ENCODE results near the gene PPP2R5A. TPM values are rescaled to one million over a fixed set of nuclear protein-coding genes. Genes with fewer than 3 reads are reported as not detected.

The PPP2R5A gene
- total and polyA plus RNA-seq, 2 experiments from 2014 or later: 22.0 to 40.2 TPM

GRCh38 chr1:212355230-212355969 is 70.2 kb downstream of the PPP2R5A start:
- no peaks in the 10 kb centered on the region for H3K27me3 ChIP-seq
- H3K4me3 ChIP-seq: no peak overlapping the region
- H3K9me3 ChIP-seq (ENCODE audit: low read depth): no peaks in the 10 kb centered on the region
- H3K4me2 ChIP-seq: no peak overlapping the region
- WGBS (ENCODE audit: low lambda C conversion rate, missing lambda C conversion rate): 97% methylated on average over 3 of the region's 3 CpGs
- H3K9me2 ChIP-seq (replicated peaks; ENCODE audit: insufficient read depth): no peaks in the 10 kb centered on the region
- H3K27ac ChIP-seq: no peak overlapping the region
- H4K20me1 ChIP-seq (ENCODE audit: insufficient read depth, poor library complexity, severe bottlenecking): no peaks in the 10 kb centered on the region
- no peak overlapping the region for H2AFZ ChIP-seq
- TF ChIP-seq EZH2phosphoT487 (IDR thresholded peaks at IDR 0.05; ENCODE audit: low read depth, severe bottlenecking, unreplicated experiment): no peak
- no peak for TF ChIP-seq EZH2 (IDR thresholded peaks at IDR 0.05; ENCODE audit: borderline replicate concordance)
- TF ChIP-seq CTCF (IDR thresholded peaks at IDR 0.05; ENCODE audit: poor library complexity): no peak
- H3K4me1 ChIP-seq (ENCODE audit: insufficient read depth): no peaks in the 10 kb centered on the region
- no peaks in the 10 kb centered on the region for H3K36me3 ChIP-seq (replicated peaks; ENCODE audit: insufficient read depth, low read depth)
- no peaks in the 10 kb centered on the region for H3K79me2 ChIP-seq
- DNase-seq (ENCODE audit: low spot score): no peak

- Histone ChIP-seq H3K4me2 (no peak overlapping the region), H2AFZ (no peak overlapping the region), H3K9me3 (ENCODE audit: low read depth) (no peaks in the 10 kb centered on the region), H3K9me2 (replicated peaks; ENCODE audit: insufficient read depth) (no peaks in the 10 kb centered on the region), H3K79me2 (no peaks in the 10 kb centered on the region), H3K27ac (no peak overlapping the region), H4K20me1 (ENCODE audit: insufficient read depth, poor library complexity, severe bottlenecking) (no peaks in the 10 kb centered on the region), H3K27me3 (no peaks in the 10 kb centered on the region), H3K36me3 (replicated peaks; ENCODE audit: insufficient read depth, low read depth) (no peaks in the 10 kb centered on the region), H3K4me3 (no peak overlapping the region), H3K4me1 (ENCODE audit: insufficient read depth) (no peaks in the 10 kb centered on the region)
- DNase-seq (ENCODE audit: low spot score): no peak
- TF ChIP-seq CTCF (IDR thresholded peaks at IDR 0.05; ENCODE audit: poor library complexity) (no peak), EZH2phosphoT487 (IDR thresholded peaks at IDR 0.05; ENCODE audit: low read depth, severe bottlenecking, unreplicated experiment) (no peak), EZH2 (IDR thresholded peaks at IDR 0.05; ENCODE audit: borderline replicate concordance) (no peak)
- 87% methylated on average over 4 of the region's 4 CpGs for WGBS (ENCODE audit: low lambda C conversion rate, missing lambda C conversion rate)
Observed at GRCh38 chr1:212359794-212360479, 74.7 kb downstream of the PPP2R5A start.

GRCh38 chr1:212364985-212365384 is 79.8 kb downstream of the PPP2R5A start:
- Histone ChIP-seq H3K4me1 (ENCODE audit: insufficient read depth) (no peaks in the 10 kb centered on the region), H3K79me2 (no peaks in the 10 kb centered on the region), H3K36me3 (replicated peaks; ENCODE audit: insufficient read depth, low read depth) (no peaks in the 10 kb centered on the region), H3K4me3 (no peak overlapping the region), H3K27me3 (no peaks in the 10 kb centered on the region), H2AFZ (no peak overlapping the region), H4K20me1 (ENCODE audit: insufficient read depth, poor library complexity, severe bottlenecking) (no peaks in the 10 kb centered on the region), H3K9me2 (replicated peaks; ENCODE audit: insufficient read depth) (no peaks in the 10 kb centered on the region), H3K9me3 (ENCODE audit: low read depth) (no peaks in the 10 kb centered on the region), H3K4me2 (no peak overlapping the region), H3K27ac (no peak overlapping the region)
- DNase-seq (ENCODE audit: low spot score): no peak
- TF ChIP-seq EZH2 (IDR thresholded peaks at IDR 0.05; ENCODE audit: borderline replicate concordance) (no peak), CTCF (IDR thresholded peaks at IDR 0.05; ENCODE audit: poor library complexity) (no peak), EZH2phosphoT487 (IDR thresholded peaks at IDR 0.05; ENCODE audit: low read depth, severe bottlenecking, unreplicated experiment) (no peak)
- WGBS (ENCODE audit: low lambda C conversion rate, missing lambda C conversion rate): 68% methylated on average over 7 of the region's 7 CpGs
